GM23248 (cell line): Measurements from ENCODE around the gene HEG1.

Source experiments
- EZH2 ChIP-seq: fragments of 200-600 bp; sonication (generic); IDR thresholded peaks from 2 replicates; pipeline ENCODE4 v1.6.1; 2018; ENCODE audit warnings: antibody characterized with exemption, mild to moderate bottlenecking; ENCODE audit not compliant: insufficient read depth, poor library complexity, severe bottlenecking
- EZH2phosphoT487 ChIP-seq: fragments of 200-600 bp; sonication (generic); IDR thresholded peaks from 2 replicates; pipeline ENCODE4 v1.6.1; 2018; ENCODE audit warnings: antibody characterized with exemption, moderate library complexity, mild to moderate bottlenecking, low read depth; ENCODE audit not compliant: insufficient read depth

DNA sequence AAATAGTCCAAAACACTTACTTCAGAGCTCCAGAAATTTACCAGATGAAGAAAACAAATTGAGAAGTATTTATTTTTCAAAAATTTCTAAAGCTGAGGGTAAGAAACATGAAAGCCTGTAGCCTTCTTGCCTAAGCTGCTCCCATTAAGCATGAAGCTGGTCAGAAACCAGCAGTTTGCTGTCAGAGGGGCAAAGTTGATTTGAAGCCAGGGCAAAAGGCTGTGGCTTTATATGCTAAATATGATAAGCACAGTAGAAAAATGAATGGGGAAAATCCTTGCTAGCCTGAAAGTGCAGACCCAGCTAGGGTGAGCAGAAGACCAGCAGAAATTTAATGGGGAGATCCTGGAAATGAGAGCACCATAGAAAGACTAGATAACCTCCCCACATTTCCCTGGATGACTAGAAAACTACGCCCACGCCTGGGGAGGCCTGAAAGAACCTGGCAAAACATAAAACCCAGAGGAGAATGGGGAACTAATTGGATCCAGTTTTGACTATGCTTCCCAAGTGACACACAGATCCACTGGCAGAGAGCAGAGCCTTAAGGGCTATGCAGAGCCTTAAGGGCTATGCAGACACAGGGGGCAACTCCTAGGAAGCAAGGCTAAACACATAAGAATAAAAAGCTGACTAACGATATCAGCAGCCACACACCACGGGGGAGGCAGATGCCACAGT is 43.0 kb upstream of the HEG1 start:
- TF ChIP-seq EZH2phosphoT487 (no peak), EZH2 (no peak)
